OCI-LY3 (cell line): ENCODE data around the gene SLCO2B1.

Experiments used
- H2AFZ ChIP-seq: fragments of 200-600, 300-600 bp; shearing (Covaris generic); 2 replicates; pipeline ENCODE4 v1.6.0; 2014; ENCODE audit warnings: antibody characterized with exemption, low read depth, low read length
- H3K27ac ChIP-seq: fragments of 200-600, 300-600 bp; sonication (generic); 2 replicates; pipeline ENCODE4 v1.5.1; 2014; ENCODE audit warnings: mild to moderate bottlenecking, low read length, moderate library complexity, mixed read lengths
- H3K27me3 ChIP-seq: fragments of 200-600, 300-600 bp; sonication (generic); 2 replicates; pipeline ENCODE4 v1.6.1; 2014; ENCODE audit warnings: low read depth, low read length, mixed read lengths
- H3K36me3 ChIP-seq: fragments of 200-600, 300-600 bp; sonication (generic); replicated peaks from 2 replicates; pipeline ENCODE3; 2014; ENCODE audit warnings: low read depth, low read length, mixed read lengths
- H3K4me1 ChIP-seq: fragments of 300-600, 200-600 bp; sonication (generic); 2 replicates; pipeline ENCODE4 v1.6.1; 2014; ENCODE audit warnings: low read length, mixed read lengths
- H3K4me2 ChIP-seq: fragments of 200-600, 300-600 bp; sonication (generic); 2 replicates; pipeline ENCODE4 v1.6.1; 2014; ENCODE audit warnings: low read length, mixed read lengths
- H3K4me3 ChIP-seq: fragments of 300-600, 200-600 bp; sonication (generic); 2 replicates; pipeline ENCODE4 v1.5.1; 2014; ENCODE audit warnings: antibody characterized with exemption, mild to moderate bottlenecking, low read length, moderate library complexity
- H3K79me2 ChIP-seq: fragments of 300-600, 200-600 bp; shearing (Covaris generic); 2 replicates; pipeline ENCODE4 v1.6.1; 2014; ENCODE audit warnings: mild to moderate bottlenecking, low read length, mixed read lengths
- H3K9ac ChIP-seq: fragments of 300-600, 200-600 bp; shearing (Covaris generic); 2 replicates; pipeline ENCODE4 v1.6.0; 2014; ENCODE audit warnings: mild to moderate bottlenecking, low read length, moderate library complexity
- H3K9me3 ChIP-seq: fragments of 200-600, 300-600 bp; shearing (Covaris generic); 2 replicates; pipeline ENCODE4 v1.6.1; 2014; ENCODE audit warnings: low read length, mixed read lengths; ENCODE audit not compliant: insufficient read depth
- H4K20me1 ChIP-seq: fragments of 200-600, 300-600 bp; sonication (generic); 2 replicates; pipeline ENCODE4 v1.6.1; 2016; ENCODE audit warnings: low read length, mixed read lengths; ENCODE audit not compliant: insufficient read depth
- EZH2phosphoT487 ChIP-seq: fragments of 200-600 bp; shearing (Covaris generic); IDR thresholded peaks from 2 replicates; pipeline ENCODE4 v1.6.1; 2018; ENCODE audit warnings: antibody characterized with exemption, mixed run types, low read depth
- TF ChIP-seq, protein P1 (sequence below): fragments of 200-600, 300-600 bp; sonication (generic); IDR thresholded peaks from 2 replicates; pipeline ENCODE4 v1.5.1; 2014; ENCODE audit warnings: antibody characterized with exemption, low read length, low read depth

Gene SLCO2B1

DNA sequence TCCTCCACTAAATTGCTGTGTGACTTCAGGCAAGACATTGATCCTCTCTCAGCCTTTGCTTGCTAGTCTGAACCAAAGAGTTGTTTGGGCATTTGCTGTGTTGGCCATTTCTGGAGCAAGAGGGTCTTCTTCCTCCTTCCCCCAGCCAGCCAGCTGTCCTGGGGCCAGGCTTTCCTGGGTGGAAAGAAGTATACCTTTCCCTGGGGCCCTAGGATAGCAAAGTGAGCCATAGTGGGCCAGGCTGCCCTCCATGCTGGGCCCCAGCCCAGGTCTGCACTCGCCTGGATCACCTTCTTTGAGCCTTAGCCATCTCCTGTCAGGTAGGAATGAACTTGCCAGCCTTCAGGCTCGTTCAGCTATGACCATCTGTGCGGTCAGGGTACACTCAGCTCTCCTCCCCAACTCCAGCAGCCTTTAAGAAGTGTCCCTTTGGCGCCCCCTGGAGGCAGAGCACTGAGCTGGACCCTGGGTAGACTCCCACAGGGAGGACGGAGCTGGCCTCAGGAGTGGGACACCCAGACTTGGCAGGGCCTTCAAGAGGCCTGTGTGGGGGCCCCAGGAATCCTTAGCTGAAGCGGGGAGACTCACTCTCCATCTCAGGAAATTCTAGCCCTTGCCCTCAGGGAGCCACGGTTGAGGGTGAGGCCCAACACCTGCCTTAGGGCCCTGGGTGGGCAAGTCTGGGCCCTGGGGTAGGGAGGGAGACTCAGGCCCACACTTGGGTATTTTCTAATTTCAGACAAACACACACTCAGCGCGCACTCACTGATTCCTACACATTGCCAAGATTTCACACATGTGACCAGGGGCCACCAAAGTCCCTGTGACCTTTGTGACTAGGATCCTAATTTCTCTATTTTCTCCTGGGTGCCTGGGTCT, 54.0 kb downstream of the SLCO2B1 start:
- Histone ChIP-seq H2AFZ (no peak overlapping the region), H3K9ac (no peak overlapping the region), H3K4me1 (peaks cover 6% of the 10 kb centered on the region), H3K27me3 (peaks cover 7% of the 10 kb centered on the region), H3K9me3 (no peaks in the 10 kb centered on the region), H3K27ac (no peak overlapping the region), H3K36me3 (no peaks in the 10 kb centered on the region), H3K79me2 (no peaks in the 10 kb centered on the region), H3K4me3 (no peak overlapping the region), H3K4me2 (peak overlapping the region; percentile 11; the same call in 1 of the 2 replicates), H4K20me1 (no peaks in the 10 kb centered on the region)
- TF ChIP-seq EZH2phosphoT487, result no peak
- TF ChIP-seq, protein P1, sequence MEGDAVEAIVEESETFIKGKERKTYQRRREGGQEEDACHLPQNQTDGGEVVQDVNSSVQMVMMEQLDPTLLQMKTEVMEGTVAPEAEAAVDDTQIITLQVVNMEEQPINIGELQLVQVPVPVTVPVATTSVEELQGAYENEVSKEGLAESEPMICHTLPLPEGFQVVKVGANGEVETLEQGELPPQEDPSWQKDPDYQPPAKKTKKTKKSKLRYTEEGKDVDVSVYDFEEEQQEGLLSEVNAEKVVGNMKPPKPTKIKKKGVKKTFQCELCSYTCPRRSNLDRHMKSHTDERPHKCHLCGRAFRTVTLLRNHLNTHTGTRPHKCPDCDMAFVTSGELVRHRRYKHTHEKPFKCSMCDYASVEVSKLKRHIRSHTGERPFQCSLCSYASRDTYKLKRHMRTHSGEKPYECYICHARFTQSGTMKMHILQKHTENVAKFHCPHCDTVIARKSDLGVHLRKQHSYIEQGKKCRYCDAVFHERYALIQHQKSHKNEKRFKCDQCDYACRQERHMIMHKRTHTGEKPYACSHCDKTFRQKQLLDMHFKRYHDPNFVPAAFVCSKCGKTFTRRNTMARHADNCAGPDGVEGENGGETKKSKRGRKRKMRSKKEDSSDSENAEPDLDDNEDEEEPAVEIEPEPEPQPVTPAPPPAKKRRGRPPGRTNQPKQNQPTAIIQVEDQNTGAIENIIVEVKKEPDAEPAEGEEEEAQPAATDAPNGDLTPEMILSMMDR, result peak; percentile 99

DNA sequence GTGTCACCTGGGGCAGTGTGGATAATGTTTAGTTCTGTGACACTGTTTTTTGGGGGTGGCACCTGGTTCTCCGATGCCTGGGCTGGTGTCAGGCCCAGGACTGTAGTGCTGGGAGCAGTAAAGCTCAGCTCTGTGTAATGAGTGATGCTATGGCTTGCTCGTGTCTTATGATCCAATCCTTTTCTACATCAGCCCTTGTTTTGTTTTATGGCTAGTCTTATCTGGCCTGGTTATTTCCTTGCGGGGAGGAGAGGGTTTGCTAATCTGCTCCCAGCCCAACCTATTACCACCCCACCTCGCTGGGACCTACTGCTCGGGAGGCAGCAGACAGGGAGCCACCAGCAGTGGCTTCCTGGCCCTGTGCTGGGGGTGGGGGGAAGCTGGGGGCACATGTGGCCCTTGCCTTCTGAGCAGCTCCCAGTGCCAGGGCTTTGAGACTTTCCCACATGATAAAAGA, 54.7 kb downstream of the SLCO2B1 start:
- H3K4me1 ChIP-seq, result peaks cover 6% of the 10 kb centered on the region
- H4K20me1 ChIP-seq, result no peaks in the 10 kb centered on the region
- no peak overlapping the region for H3K4me2 ChIP-seq
- H3K9ac ChIP-seq, result no peak overlapping the region
- no peak for TF ChIP-seq EZH2phosphoT487
- TF ChIP-seq, protein P1, result no peak
- no peaks in the 10 kb centered on the region for H3K79me2 ChIP-seq
- no peak overlapping the region for H3K4me3 ChIP-seq
- H3K27me3 ChIP-seq, result peaks cover 7% of the 10 kb centered on the region
- H2AFZ ChIP-seq, result no peak overlapping the region
- H3K36me3 ChIP-seq, result no peaks in the 10 kb centered on the region
- H3K27ac ChIP-seq, result no peak overlapping the region
- H3K9me3 ChIP-seq, result no peaks in the 10 kb centered on the region

DNA sequence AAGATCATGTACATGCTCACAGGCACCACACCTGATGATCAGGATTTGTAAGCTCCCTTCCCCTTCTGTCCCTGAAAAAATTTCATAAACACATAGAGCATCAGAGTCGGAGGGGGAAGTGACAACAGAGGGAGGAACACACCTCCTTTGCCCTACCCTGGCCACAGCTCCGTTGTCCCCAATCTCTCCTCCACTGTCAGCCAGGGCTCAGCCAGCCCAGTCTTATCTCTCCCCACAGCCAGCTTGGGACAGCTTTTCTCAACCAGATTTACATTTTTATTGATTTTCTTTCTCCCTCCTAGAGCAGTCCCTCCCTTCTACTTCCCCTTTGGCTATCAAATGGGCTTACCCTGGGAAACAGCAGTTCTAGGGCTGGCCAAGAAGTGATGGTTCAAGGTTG, 57.5 kb downstream of the SLCO2B1 start:
- Histone ChIP-seq H3K27me3 (peaks cover 13% of the 10 kb centered on the region), H4K20me1 (0 out of 2 replicates have a peak, but pooled peaks cover 3% of the 10 kb centered on the region), H3K79me2 (no peaks in the 10 kb centered on the region), H3K36me3 (no peaks in the 10 kb centered on the region), H3K27ac (no peak overlapping the region), H3K4me3 (no peak overlapping the region), H3K9ac (no peak overlapping the region), H2AFZ (no peak overlapping the region), H3K4me1 (peaks cover 6% of the 10 kb centered on the region), H3K9me3 (no peaks in the 10 kb centered on the region), H3K4me2 (no peak overlapping the region)
- TF ChIP-seq EZH2phosphoT487, result no peak
- TF ChIP-seq, protein P1, result no peak

DNA sequence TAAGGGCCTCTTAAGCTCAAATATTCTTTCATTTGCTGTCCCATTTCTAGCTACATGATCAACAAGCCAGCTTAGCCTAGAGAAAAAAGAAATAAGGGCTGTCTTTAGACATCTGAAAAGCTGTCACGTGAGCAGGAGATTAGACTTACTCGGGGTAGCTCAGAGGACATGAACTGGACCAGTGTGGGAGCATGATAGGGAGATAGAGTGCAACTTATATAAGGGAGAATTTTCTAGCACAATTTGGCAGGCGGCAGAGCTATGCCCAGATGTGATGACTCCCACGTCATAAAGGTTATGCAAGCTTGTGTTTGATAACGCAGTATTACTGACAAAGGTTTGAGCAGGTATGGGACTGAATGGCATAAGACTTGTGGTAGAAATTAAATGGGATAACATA, 61.5 kb downstream of the SLCO2B1 start:
- no peaks in the 10 kb centered on the region for H3K36me3 ChIP-seq
- H3K4me2 ChIP-seq, result no peak overlapping the region
- no peak overlapping the region for H2AFZ ChIP-seq
- TF ChIP-seq, protein P1, result no peak
- no peak for TF ChIP-seq EZH2phosphoT487
- H3K27ac ChIP-seq, result no peak overlapping the region
- no peak overlapping the region for H3K9ac ChIP-seq
- H3K27me3 ChIP-seq, result peaks cover 28% of the 10 kb centered on the region
- H3K4me1 ChIP-seq, result no peaks in the 10 kb centered on the region
- no peak overlapping the region for H3K4me3 ChIP-seq
- H3K9me3 ChIP-seq, result no peaks in the 10 kb centered on the region
- 0 out of 2 replicates have a peak, but pooled peaks cover 3% of the 10 kb centered on the region for H4K20me1 ChIP-seq
- H3K79me2 ChIP-seq, result no peaks in the 10 kb centered on the region
